Large intestine (tissue), 3 donors: ENCODE data around the gene ATP5F1D. TPM values are rescaled to one million over a fixed set of nuclear protein-coding genes. Genes with fewer than 3 reads are reported as not detected.
"Not testable (repeated sequence)": the region's sequence is repeated elsewhere in the genome, so short reads cannot be mapped to it uniquely, and the experiment has no call there.

Experiments used
- DNase-seq, 2 donors: peaks; one replicate each; pipeline versions ENCODE4 v3.0.0 to v3.0.0-alpha.2; 2013
- H3K27ac ChIP-seq: one replicate; pipeline ENCODE4 v1.5.1; 2013; ENCODE audit warnings: low read length
- H3K27me3 ChIP-seq: 2 replicates; pipeline ENCODE4 v1.6.1; 2013; ENCODE audit warnings: low read length; ENCODE audit not compliant: control insufficient read depth, insufficient read depth
- H3K36me3 ChIP-seq: 2 replicates; pipeline ENCODE4 v1.6.1; 2013; ENCODE audit warnings: low read length; ENCODE audit not compliant: control insufficient read depth, insufficient read depth
- H3K4me1 ChIP-seq: one replicate; pipeline ENCODE4 v1.6.1; 2013; ENCODE audit warnings: low read length; ENCODE audit not compliant: control insufficient read depth, insufficient read depth
- H3K4me3 ChIP-seq: one replicate; pipeline ENCODE4 v1.5.1; 2013; ENCODE audit warnings: low read length
- H3K9me3 ChIP-seq: one replicate; pipeline ENCODE4 v1.6.1; 2013; ENCODE audit warnings: mild to moderate bottlenecking, low read depth, low read length, moderate library complexity; ENCODE audit not compliant: control insufficient read depth
- WGBS: methylation state at CpG from one replicate; pipeline ENCODE4 v1.1.5; 2013; ENCODE audit warnings: low lambda C conversion rate; ENCODE audit not compliant: insufficient coverage; 5-methylcytosine and 5-hydroxymethylcytosine counted together
- polyA plus RNA-seq: library from polyadenylated mRNA; unstranded; fragments of 120-200 nt; gene quantifications from one replicate; pipeline ENCODE4 v1.2.1, GENCODE V29; 2013

The ATP5F1D gene
- polyA plus RNA-seq, 1 donor, result 136 TPM

GRCh38 chr19:1239796-1240737, 1.5 kb upstream of the ATP5F1D start:
- Histone ChIP-seq H3K27ac (peak overlapping the region; percentile 63), H3K9me3 (peaks cover 8% of the 10 kb centered on the region), H3K4me1 (peaks cover 52% of the 10 kb centered on the region), H3K36me3 (peaks cover 3% of the 10 kb centered on the region), H3K27me3 (peaks cover 23% of the 10 kb centered on the region), H3K4me3 (peak overlapping the region; percentile 36)
- DNase-seq, result peak; percentile 90 to 91
- 0% methylated on average over 8 of the region's 84 CpGs for WGBS

- peak overlapping the region; percentile 36 for H3K4me3 ChIP-seq
- H3K36me3 ChIP-seq, result peaks cover 3% of the 10 kb centered on the region
- H3K9me3 ChIP-seq, result peaks cover 8% of the 10 kb centered on the region
- no peak overlapping the region for H3K27ac ChIP-seq
- DNase-seq, result no peak
- peaks cover 61% of the 10 kb centered on the region for H3K4me1 ChIP-seq
- no CpG with 5 or more reads among the region's 15 CpGs for WGBS
- peaks cover 18% of the 10 kb centered on the region for H3K27me3 ChIP-seq
These were observed 626 bp upstream of the ATP5F1D start for GRCh38 chr19:1240925-1241324.

- Histone ChIP-seq H3K4me1 (peaks cover 67% of the 10 kb centered on the region), H3K36me3 (peaks cover 3% of the 10 kb centered on the region), H3K27ac (peak overlapping the region; percentile 98), H3K27me3 (no peaks in the 10 kb centered on the region), H3K4me3 (peak overlapping the region; percentile 31), H3K9me3 (no peaks in the 10 kb centered on the region)
- peak; percentile 84 to 85 for DNase-seq
- no CpG with 5 or more reads among the region's 33 CpGs for WGBS
These were observed 2.5 kb downstream of the ATP5F1D start for GRCh38 chr19:1243768-1244692.

GRCh38 chr19:1244693-1245451, 3.3 kb downstream of the ATP5F1D start:
- Histone ChIP-seq H3K4me3 (peak overlapping the region; percentile 31), H3K4me1 (peaks cover 61% of the 10 kb centered on the region), H3K27me3 (no peaks in the 10 kb centered on the region), H3K27ac (peak overlapping the region; percentile 98), H3K36me3 (peaks cover 3% of the 10 kb centered on the region), H3K9me3 (no peaks in the 10 kb centered on the region)
- peak; percentile 80 to 92 for DNase-seq
- WGBS, result no CpG with 5 or more reads among the region's 31 CpGs

GRCh38 chr19:1245494-1246264, 4.1 kb downstream of the ATP5F1D start:
- peak; percentile 90 to 96 for DNase-seq
- H3K27ac ChIP-seq, result peak overlapping the region; percentile 98
- peak overlapping the region; percentile 31 for H3K4me3 ChIP-seq
- peaks cover 59% of the 10 kb centered on the region for H3K4me1 ChIP-seq
- H3K36me3 ChIP-seq, result peaks cover 4% of the 10 kb centered on the region
- no peaks in the 10 kb centered on the region for H3K9me3 ChIP-seq
- no CpG with 5 or more reads among the region's 26 CpGs for WGBS
- no peaks in the 10 kb centered on the region for H3K27me3 ChIP-seq

- H3K27ac ChIP-seq, result peak overlapping the region; percentile 98
- not testable (repeated sequence) for H3K9me3 ChIP-seq, H3K27me3 ChIP-seq, H3K4me3 ChIP-seq, H3K36me3 ChIP-seq
- no CpG with 5 or more reads among the region's 27 CpGs for WGBS
- peaks cover 52% of the 10 kb centered on the region for H3K4me1 ChIP-seq
- peak; percentile 60 to 91 for DNase-seq
These were observed 4.9 kb downstream of the ATP5F1D start for GRCh38 chr19:1246265-1247087.

GRCh38 chr19:1247748-1248138, 6.2 kb downstream of the ATP5F1D start:
- Histone ChIP-seq H3K27ac (peak overlapping the region; percentile 100), H3K27me3 (no peaks in the 10 kb centered on the region), H3K4me1 (peaks cover 45% of the 10 kb centered on the region), H3K36me3 (peaks cover 16% of the 10 kb centered on the region), H3K9me3 (no peaks in the 10 kb centered on the region), H3K4me3 (peak overlapping the region; percentile 85)
- no peak for DNase-seq
- WGBS, result no CpG with 5 or more reads among the region's 8 CpGs

GRCh38 chr19:1248139-1248785, 6.7 kb downstream of the ATP5F1D start, which contains the start of gene MIDN:
TSS of gene MIDN (plus strand) at chr19:1248583. CDS start at chr19:1250297, 1,714 bp downstream.
- Histone ChIP-seq H3K4me3 (peak within 1 kb of the TSS; percentile 85), H3K36me3 (peaks cover 16% of the 10 kb centered on the region), H3K27me3 (no peaks in the 10 kb centered on the region), H3K9me3 (no peaks in the 10 kb centered on the region), H3K27ac (peak within 1 kb of the TSS; percentile 100), H3K4me1 (peaks cover 41% of the 10 kb centered on the region)
- DNase-seq, result peak; percentile 77 to 91
- WGBS, result no CpG with 5 or more reads among the region's 60 CpGs
